AG04450 (cell line): ENCODE measurements around the gene TUFT1. TPM values are rescaled to one million over a fixed set of nuclear protein-coding genes. Genes with fewer than 3 reads are reported as not detected.
"Not testable (repeated sequence)": the region's sequence is repeated elsewhere in the genome, so short reads cannot be mapped to it uniquely, and the experiment has no call there.

Source experiments
- CTCF ChIA-PET: fragments of 300-600, 350-600 bp; formaldehyde crosslinking; extraction: SDS; loops from one replicate; lab custom pipeline; 2022; ENCODE audit warnings: antibody characterized with exemption, inconsistent platforms; lab: Charles Lee
- POLR2A ChIA-PET: fragments of 350-600 bp; formaldehyde crosslinking; extraction: SDS; loops from one replicate; lab custom pipeline; 2021; ENCODE audit warnings: antibody characterized with exemption, inconsistent platforms; lab: Yijun Ruan, JAX
- DNase-seq: peaks from one replicate; pipeline ENCODE4 v3.0.0-alpha.2; 2011; ENCODE audit warnings: low read depth, low spot score
- H3K27ac ChIP-seq: one replicate; pipeline ENCODE4 v1.5.1; 2012; ENCODE audit warnings: low read depth, low read length, control low read depth
- H3K27me3 ChIP-seq: one replicate; pipeline ENCODE4 v1.6.0; 2012; ENCODE audit warnings: low read length; ENCODE audit not compliant: control insufficient read depth, insufficient read depth
- H3K4me3 ChIP-seq: 2 replicates; pipeline ENCODE4 v1.5.1; 2011; ENCODE audit warnings: mild to moderate bottlenecking, low read depth, low read length, control low read depth
- H3K9me3 ChIP-seq: 2 replicates; pipeline ENCODE4 v1.5.1; 2012; ENCODE audit warnings: low read length; ENCODE audit not compliant: control insufficient read depth, insufficient read depth
- polyA plus RNA-seq: library from polyadenylated mRNA; depleted of rRNA; stranded (reverse); fragments of >200 nt; gene quantifications from 2 replicates; pipeline ENCODE4 v1.2.3, GENCODE V29; 2011
- TF ChIP-seq, protein P1 (sequence below): IDR thresholded peaks from 2 replicates; pipeline ENCODE4 v1.5.1; 2011; ENCODE audit warnings: low read depth, low read length, control low read depth, inconsistent platforms

The TUFT1 gene
- polyA plus RNA-seq, 1 experiment: 21.9 TPM

DNA sequence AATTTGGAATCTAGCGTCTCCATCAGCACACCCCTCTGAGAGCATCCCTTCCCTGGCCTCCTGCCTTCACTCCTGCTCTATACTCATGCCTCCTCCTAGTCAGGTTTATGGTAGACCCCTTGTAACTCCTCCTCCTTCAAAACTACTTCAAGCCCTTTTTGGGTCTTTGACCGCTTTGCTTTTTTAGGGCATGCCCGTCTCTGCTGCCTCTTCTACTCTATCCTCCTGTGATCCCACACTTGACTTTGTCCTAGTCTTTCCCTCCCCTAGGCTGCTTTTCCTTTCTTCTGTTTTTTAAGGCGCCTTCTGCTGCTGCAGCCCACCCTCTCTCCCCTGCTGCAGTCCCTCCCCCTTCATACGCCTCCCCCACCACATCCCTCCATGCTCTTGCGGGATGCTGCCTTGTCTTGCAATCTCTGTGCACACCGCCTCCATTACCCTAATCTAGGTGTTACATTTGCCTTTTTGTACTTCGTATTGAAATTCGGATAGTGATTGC lies 73.2 kb downstream of the TUFT1 start:
- no peak for DNase-seq
- ChIA-PET POLR2A (no interaction called here), CTCF (no interaction called here)
- Histone ChIP-seq H3K4me3 (peak overlapping the region; percentile 90), H3K27me3 (no peaks in the 10 kb centered on the region), H3K9me3 (no peaks in the 10 kb centered on the region), H3K27ac (no peak overlapping the region)
- TF ChIP-seq, protein P1, sequence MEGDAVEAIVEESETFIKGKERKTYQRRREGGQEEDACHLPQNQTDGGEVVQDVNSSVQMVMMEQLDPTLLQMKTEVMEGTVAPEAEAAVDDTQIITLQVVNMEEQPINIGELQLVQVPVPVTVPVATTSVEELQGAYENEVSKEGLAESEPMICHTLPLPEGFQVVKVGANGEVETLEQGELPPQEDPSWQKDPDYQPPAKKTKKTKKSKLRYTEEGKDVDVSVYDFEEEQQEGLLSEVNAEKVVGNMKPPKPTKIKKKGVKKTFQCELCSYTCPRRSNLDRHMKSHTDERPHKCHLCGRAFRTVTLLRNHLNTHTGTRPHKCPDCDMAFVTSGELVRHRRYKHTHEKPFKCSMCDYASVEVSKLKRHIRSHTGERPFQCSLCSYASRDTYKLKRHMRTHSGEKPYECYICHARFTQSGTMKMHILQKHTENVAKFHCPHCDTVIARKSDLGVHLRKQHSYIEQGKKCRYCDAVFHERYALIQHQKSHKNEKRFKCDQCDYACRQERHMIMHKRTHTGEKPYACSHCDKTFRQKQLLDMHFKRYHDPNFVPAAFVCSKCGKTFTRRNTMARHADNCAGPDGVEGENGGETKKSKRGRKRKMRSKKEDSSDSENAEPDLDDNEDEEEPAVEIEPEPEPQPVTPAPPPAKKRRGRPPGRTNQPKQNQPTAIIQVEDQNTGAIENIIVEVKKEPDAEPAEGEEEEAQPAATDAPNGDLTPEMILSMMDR: no peak

DNA sequence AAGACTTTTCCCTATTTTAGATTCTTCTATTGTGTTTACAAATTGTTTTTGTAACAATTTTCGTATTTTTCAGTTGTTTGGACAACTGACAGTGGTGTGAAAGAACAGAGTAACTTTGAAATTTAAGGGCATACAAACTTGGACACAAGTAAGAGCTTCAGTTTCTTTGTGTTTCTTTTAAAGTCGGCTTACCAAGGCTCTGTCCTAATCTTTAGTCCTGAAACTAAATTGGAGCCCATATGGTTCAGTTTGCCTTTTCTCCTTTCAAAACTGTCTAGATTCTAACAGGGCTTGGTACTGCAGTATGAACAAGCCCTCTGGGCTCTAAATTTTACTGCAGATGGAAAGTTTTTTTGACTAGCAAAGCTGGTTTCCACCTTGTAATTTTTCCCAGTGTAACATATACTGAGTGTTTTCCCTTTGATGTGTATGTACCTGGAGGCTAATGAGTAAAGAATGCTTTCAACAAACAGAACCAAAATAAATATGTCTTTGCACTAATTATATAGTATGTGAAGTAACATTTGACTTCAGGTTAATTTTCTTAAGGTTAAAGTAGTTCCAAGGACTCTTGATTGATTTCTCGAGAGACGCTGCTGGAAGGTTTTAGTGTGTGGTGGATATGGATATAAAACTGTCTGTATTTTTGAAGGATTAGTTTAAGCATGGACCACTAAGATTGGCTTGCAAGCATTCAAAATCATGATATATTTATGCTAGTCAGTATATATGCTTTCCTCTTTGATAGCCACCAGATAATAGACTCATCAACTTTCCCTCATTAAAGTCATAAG lies 75.8 kb downstream of the TUFT1 start:
- no peaks in the 10 kb centered on the region for H3K9me3 ChIP-seq
- no peak overlapping the region for H3K27ac ChIP-seq
- ChIA-PET POLR2A (no interaction called here), CTCF (no interaction called here)
- no peak for DNase-seq
- no peaks in the 10 kb centered on the region for H3K27me3 ChIP-seq
- no peak overlapping the region for H3K4me3 ChIP-seq
- TF ChIP-seq, protein P1: no peak

DNA sequence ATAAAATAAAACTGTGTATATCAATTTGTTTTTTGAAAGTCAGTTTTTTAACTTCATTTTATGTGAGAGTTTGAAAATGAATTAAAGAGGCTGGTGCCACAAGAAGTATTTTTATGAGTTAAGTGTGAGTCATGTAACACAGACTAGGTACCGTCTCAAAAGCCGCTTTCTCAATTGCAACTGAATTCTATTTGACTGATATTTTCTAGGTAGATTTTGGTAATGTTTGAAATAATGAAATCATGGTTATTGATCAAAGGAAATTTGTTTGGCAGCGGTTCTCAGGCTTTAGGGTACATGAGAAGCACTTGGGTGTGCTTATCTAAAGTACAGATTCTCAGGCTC lies 76.4 kb downstream of the TUFT1 start:
- H3K4me3 ChIP-seq: no peak overlapping the region
- no peaks in the 10 kb centered on the region for H3K9me3 ChIP-seq
- DNase-seq: no peak
- POLR2A ChIA-PET: no interaction called here
- CTCF ChIA-PET: interaction anchor here (1.6 kb wide), 1 partner anchor 23 kb away, joined by 7 read pairs; no protein-coding TSS in a partner anchor
- H3K27me3 ChIP-seq: no peaks in the 10 kb centered on the region
- no peak overlapping the region for H3K27ac ChIP-seq
- TF ChIP-seq, protein P1: no peak

DNA sequence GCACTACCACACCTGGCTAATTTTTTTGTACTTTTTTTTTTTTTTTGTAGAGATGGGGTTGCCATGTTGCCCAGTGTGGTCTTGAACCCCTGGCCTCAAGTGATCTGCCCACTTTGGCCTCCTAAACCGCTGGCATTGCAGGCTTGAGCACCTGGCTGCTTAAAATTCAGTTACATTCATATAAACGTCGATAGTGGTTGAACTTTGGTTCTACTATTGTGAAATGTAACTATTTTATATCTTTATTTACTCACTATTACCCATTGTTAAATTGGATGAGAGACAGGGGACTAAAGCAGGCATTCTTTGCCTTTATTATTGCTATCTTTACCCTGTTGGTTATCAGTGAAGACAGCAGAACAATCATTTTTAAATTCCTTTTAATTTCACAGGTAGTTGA lies 77.9 kb downstream of the TUFT1 start:
- ChIA-PET POLR2A (no interaction called here), CTCF (interaction anchor here (1.0 to 3.6 kb wide), 4 partner anchors 24 to 81 kb away, joined by 3 to 23 read pairs (median 5); no protein-coding TSS in a partner anchor)
- Histone ChIP-seq H3K27me3 (no peaks in the 10 kb centered on the region), H3K4me3 (no peak overlapping the region), H3K27ac (no peak overlapping the region), H3K9me3 (no peaks in the 10 kb centered on the region)
- DNase-seq: no peak
- TF ChIP-seq, protein P1: no peak

DNA sequence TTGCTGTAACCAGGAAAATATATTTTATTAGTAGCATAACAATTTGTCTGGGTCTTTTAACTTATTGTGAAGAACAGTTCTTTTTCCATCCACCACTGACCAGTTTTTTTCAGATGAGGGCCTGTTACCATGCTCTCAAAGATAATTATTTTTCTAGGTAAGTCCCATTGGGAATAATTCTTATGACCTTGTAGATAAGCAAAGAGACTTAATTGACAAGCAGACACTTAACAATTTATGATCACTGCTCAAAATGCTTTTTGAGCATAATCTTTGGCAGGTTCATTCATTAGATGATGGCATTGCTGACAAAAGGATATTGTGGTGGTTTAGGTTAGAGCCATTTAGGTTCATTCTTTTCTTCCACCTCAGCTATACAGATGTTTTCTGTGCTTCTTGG lies 78.4 kb downstream of the TUFT1 start:
- TF ChIP-seq, protein P1: no peak
- no peak overlapping the region for H3K27ac ChIP-seq
- CTCF ChIA-PET: interaction anchor here (3.6 kb wide), 1 partner anchor 24 kb away, joined by 23 read pairs; no protein-coding TSS in a partner anchor
- no peaks in the 10 kb centered on the region for H3K27me3 ChIP-seq
- POLR2A ChIA-PET: no interaction called here
- H3K9me3 ChIP-seq: no peaks in the 10 kb centered on the region
- DNase-seq: no peak
- H3K4me3 ChIP-seq: no peak overlapping the region

DNA sequence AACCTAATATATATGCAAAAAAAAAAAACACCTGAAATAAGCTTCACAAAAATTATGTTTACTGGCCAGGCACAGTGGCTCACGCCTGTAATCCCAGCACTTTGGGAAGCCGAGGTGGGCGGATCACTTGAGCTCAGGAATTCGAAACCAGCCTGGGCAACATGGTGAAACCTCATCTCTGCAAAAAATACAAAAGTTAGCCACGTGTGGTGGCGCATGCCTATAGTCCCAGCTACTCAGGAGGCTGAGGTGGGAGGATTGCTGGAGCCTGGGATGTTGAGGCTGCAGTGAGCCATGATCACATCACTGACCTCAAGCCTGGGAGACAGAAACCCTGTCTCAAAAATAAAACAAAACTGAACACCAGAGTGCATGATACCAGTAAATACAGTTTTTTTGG lies 78.9 kb downstream of the TUFT1 start:
- POLR2A ChIA-PET: interaction anchor here (1.2 kb wide), 1 partner anchor 79 kb away, joined by 4 read pairs; the partner anchor contains the start of gene TUFT1
- H3K27me3 ChIP-seq, H3K4me3 ChIP-seq, DNase-seq, H3K9me3 ChIP-seq: not testable (repeated sequence)
- CTCF ChIA-PET: interaction anchor here (3.6 kb wide), 1 partner anchor 25 kb away, joined by 23 read pairs; no protein-coding TSS in a partner anchor
- H3K27ac ChIP-seq: peak overlapping the region; percentile 12
